HTERT RPE-1 (cell line): Measurements from ENCODE around the gene TMSB15B.
"Not testable (repeated sequence)": the region's sequence is repeated elsewhere in the genome, so short reads cannot be mapped to it uniquely, and the experiment has no call there.

Source experiments
- in situ Hi-C: fragments of 300-500 bp; cut with MboI; formaldehyde crosslinking; loops from 4 replicates; pipeline ENCODE4 v1.14.3; 2020; ENCODE audit warnings: low sequenced_read_pairs

TMSB15B gene

DNA sequence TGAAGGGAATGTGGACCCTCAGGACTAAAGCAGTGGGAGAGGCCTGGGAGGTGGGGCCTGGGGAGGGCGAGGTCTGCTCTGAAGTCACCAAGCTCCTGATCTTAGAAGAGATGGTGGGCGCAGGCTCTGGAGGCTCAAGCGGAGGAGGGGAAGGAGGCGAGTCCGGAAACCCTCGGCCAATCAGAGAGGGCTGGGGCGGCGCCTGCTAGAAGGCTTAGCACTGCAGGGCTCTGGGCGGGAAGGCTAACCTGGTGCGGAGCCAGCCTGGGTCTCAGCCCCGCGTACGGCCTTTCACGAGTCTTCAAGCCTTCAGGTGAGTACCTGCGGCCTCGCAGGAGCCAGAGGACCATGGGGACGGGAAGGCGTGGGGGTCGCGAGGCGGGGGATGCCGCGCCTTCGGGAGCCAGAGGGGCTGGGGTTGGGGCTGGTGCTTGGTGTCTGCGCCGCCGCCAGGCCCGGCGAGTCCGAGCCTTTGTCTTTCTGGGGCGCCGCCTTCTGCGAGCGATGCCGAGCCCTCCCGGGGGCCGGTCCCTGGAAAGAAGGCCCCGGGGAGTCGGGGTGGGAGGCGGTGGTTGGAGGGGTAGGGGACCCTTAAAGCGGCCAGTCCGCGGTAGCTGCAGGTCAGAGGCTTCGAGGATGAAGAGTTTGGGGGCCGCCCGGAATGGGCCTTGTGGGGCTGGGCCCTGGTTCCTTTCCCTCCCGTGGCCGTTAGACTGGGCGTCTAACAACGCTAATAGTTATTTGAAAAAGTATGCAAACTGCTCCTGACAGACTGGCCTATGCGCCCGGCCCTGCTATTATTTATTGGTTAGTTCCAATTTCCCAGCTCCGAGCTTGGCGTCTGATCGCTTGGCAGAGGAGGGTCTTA lies at the start of gene TMSB15B:
TSS of gene TMSB15B (plus strand) at position 217 of the 868 bp plus-strand sequence.
- in situ Hi-C loops = not testable (repeated sequence)

DNA sequence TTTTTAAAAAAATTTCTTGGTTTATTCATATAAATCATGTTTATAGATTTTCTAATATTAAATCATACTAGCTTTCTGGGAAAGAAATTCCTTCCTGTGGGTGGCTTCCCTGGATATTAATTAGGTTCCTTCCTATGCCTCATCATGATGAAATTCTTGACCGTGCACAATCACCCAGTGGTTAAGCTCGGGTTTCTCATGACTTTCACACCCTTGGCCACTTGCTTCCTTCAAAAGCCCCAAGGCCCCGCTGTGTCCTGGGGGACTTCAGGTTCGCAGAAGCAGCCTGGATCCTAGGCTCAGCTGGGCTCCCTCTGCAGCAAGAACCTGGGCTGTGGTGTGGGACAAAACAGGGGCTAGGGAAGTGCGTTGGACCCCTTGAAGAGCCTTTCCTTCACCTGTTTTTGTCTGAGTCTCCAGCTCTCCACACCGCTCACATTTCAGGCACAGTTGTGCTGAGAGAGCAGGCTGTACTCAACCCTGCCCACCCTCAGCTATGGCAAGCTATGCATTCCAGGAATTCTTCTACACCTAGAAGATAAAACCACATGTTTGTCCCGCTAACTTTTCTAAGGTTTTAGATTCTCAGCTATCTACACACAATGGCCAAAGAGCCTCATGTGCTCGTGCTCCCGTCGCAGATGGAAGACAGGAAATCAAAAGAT lies 48.9 kb upstream of the TMSB15B start:
- in situ Hi-C loops = no loop called here

DNA sequence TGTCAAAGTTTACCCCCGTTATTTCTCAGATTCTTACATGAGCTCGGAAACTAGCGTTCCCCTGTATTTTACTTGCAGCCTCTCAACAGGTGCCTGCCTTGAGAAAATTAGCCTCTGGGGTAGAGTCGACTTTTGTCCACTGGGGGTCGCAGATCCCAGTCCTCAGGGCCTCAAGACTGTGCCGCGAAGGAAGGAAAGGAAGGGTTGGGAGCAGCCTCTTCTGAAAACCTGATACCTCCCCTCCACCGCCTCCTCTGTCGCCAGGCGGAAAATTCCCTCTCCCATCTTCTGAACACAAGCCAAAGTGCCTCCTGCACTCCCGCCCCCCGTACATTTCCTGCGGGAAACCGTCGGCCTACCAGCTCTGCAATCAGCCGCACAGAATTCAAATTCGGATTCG lies 44.4 kb upstream of the TMSB15B start:
- in situ Hi-C loops = no loop called here

DNA sequence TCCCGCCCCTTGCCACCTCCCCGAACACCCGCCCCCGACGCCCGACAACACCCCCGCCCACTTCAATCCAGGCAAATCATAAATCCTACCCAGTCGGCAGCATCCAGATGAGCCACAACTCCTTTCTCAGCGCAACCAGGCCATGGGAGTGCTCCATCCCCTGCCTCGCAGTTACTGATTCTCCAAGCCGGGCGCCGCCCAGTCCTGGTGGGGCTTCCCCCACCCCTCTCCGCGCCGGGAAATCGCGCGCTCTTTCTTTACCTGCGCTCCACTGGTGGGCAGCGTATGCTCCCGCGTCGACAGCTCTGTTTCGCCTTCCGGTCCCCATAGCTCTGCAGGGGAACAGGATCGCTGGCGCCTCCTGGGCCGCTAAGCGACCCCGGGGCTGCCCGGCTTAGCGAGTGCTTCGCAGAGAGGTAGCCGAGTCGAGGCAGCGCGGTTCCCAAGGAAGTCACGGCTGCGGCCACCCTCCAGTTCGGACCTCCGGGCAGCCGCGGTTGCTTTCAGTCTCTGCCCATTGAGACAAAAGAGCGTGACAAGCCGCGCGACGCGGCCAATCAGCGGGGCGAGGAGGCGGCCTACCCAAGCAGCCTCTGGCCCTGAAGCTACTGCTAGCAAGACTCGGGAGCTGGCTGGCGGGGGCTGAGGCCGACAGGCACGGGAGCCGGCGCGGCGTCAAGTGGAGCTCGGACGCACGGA lies 43.7 kb upstream of the TMSB15B start:
- in situ Hi-C loops = no loop called here

DNA sequence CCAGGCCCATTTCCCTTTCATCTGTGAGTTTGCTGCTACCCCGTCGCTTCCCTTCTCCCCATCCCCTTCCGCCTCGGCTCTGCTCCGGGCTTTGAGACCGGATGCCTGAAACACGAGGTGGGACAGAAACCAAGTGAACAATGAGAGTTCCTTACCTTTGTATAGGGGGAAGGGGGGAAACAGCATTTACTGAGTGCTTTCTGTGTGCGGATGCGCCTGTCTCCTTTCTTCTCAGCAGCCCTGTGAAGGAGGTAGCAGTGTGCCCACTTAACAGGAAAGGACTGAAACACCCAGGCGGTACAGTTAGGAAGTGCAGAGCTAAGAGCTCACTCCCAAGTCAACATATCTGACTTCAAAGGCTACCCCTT lies 43.2 kb upstream of the TMSB15B start:
- in situ Hi-C loops = no loop called here

DNA sequence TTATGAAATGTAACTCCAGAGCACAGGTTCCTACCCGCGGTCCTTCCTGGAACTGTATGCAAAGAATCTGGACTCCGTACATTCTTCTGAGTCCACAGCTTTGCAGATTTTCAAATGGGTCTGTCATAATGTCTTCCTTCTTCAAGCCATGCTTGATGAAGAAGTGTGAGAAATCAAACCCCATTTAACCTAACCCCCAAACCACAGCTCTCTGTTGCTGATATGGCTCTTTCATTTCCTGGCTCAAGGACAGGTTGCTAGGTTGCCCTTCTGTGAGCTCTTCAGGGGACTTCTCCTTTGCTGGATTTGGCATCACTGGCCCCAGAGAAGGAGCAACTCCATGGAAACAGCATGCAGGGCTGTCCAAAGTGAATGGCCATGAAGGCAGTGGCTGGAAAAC lies 41.9 kb upstream of the TMSB15B start:
- in situ Hi-C loops = not testable (repeated sequence)

DNA sequence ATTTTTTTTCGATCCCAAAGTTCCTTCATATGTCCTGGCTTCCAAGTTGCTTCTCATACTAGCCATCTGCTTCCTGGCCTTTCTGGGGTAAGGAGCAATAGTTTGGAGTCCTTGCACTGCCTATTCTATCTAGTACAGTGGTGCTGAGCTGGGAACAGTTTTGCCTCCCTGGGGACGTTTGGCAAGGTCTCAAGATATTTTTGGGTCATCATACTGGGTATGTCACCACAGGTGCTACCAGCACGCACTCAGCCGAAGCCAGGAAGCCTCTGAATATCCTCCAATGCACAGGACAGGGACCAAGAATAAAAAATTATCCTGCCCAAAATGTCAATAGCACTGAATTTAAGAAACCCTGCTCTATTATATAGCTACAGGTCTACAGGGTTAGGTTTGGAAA lies 35.4 kb upstream of the TMSB15B start:
- in situ Hi-C loops = no loop called here

DNA sequence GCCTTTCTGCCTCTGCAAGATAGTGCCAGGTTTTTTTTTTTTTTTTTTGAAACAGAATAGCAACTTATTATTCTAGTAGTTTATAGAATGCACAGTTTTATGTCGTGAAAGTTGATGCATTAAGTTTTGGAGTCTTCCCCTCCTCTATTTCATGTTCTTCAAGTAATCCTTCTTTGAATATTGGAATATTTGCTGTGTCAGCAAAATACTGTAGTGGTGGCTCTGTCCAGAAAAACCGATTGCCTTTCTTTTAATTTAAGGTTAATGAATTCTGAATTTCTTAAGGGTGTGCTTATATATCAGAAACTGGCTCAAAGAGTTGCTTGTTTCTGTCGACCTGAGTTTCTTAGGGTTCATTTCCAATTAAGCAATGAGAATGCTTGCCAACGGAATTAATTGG lies 34.8 kb upstream of the TMSB15B start:
- in situ Hi-C loops = no loop called here

DNA sequence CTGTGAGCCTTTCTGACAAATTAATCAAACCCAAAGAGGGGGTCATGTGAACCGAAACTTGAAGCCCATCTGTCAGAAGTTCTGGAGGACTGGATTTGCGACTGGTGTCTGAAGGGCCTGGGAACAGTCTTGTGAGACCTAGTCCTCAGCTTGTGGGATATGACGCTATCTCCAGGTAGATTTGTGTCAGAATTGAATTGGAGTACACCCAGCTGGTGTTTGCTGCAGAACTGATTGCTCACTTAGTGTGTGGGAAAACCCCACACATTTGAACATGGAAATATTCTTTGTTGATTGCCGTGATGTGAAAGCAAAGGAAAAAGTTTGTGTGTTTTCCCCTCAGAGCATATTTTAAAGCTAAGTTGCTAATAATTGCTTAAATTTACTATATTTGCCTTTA lies 30.3 kb upstream of the TMSB15B start:
- in situ Hi-C loops = no loop called here

DNA sequence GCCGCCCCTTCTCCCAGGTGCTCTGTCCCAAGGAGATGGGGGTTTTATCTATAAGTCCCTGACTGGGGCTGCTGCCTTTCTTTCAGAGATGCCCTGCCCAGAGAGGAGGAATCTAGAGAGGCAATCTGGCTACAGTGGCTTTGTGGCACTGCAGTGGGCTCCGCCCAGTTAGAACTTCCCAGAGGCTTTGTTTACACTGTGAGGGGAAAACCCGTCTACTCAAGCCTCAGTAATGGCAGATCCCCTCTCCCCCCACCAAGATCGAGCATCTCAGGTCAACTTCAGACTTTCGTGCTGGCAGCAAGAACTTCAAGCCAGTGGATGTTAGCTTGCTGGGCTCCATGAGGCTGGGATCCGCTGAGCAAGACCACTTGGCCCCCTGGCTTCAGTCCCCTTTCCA lies 22.2 kb upstream of the TMSB15B start:
- in situ Hi-C loops = not testable (repeated sequence)

DNA sequence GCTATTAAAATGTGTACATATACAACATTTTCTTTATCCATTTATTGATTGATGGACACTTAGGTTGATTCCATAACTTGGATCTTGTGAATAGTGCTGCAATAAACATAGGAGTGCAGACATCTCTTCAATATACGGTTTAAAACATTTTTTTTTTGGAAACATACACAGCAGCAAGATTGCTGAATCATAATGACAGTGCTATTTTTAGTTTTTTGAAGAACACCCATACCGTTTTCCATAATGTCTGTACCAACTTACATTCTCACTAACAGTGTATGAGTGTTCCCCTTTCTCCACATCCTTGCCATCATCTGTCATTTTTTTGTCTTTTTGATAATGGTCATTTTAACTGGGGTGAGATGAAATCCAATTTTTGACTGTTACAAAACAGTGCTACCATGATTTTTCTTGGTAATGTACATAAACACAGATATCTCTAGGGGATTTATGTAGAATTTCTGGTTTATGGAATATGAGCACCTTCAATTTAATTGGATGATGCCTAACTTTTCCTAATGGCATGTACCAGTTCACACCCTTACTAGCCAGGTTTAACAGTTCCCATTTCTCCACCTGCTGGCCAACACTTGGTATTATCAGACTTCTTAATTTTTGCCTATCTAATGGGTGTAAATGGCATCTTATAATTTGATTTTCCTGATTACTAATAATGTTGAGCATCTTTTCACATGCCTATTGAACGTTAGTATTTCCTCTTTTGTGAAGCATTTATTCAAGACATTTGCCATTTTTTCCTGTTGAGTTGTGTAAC lies 21.0 kb upstream of the TMSB15B start:
- in situ Hi-C loops = no loop called here

DNA sequence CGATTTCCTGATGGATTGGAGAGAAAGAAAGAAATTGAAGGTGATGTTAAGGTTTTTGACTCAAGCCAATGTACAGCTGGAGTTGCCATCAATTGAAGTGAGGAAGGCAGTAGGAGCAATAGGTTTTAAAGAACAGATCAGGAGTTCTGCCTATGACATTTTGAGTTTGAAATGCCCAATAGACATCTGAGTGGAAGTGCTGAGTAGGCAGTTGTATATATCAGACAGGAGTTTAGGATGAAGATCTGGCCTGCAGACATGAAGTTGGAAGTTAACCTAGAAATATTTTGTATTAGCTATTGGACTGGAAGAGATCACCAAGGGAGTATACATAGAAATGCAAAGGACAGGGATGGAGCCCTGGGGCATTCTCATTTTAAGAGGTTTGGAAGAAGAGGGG lies 12.9 kb upstream of the TMSB15B start:
- in situ Hi-C loops = no loop called here

DNA sequence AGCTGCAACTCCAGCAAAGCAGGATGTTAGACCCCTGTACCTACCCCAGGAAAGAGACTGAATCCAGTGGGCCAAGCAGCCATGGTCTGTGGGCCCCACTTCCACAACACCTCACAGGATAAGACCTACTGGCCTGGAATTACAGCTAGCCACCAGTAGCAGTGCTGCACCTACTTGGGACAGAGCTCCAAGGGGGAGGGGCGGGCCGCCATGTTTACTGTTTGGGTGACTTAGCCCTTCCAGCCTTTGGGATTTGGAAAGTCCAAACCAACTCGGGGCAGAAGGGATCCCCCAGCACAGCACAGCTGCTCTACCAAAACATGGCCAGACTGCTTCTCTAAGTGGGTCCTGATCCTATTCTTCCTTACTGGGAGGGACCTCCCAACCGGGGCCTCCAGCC lies 9.1 kb upstream of the TMSB15B start:
- in situ Hi-C loops = no loop called here

DNA sequence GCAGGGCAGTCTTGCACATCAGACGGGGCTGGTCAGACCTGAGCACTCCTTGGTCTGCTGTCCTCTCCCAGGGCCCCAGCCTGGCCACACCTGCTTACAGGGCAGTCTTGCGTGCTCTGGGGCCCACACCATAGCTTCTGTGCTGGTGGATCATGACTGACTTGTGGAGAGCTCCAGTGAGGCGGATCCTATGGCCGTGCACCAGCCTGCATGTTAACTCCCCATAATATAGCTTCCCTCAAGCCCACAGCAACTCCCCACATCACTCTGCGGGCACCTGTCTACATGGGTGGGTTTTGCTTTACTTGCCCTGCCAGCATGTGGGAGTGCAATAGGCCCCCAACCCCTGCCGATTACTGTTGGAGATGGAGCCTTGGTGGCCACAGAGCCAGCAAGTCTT lies 8.2 kb upstream of the TMSB15B start:
- in situ Hi-C loops = no loop called here

DNA sequence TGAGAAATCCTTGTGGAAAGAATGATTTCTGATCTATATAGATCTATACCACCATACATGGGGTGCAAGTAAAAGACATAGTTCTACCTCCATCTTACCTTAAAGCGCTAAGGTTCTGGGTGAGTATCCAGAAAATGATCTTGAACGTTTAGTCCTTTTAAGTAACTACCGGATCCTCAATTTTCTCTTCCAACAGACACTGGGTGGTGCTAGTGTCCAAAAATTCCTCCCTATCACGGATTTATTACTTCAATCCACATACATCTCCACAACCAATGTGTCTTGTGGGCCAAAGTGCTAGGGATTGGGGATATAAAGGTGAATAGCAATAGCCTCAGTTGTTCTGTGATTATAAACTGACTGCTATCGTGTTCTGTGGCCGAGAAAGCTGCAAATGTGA lies 1.8 kb upstream of the TMSB15B start:
- in situ Hi-C loops = not testable (repeated sequence)

DNA sequence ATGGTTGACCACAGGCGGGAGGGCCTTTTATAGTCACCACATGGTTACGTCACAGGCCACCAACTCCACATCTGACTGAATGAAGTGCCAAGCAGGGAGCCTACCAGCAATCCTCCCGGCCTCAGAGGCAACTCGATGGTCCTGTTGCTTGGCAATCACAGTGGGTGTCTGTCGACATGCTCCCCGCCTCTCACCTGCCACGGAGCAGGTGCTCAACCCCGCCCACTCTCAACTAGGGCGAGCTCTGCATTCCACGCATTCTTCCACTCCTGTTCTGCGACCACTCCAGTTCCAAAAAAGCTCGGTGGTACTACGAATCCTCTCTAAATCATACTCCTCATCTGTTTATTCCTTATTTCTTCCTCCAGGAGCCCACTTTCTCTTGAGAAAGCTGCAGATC lies 21.1 kb downstream of the TMSB15B start:
- in situ Hi-C loops = not testable (repeated sequence)

DNA sequence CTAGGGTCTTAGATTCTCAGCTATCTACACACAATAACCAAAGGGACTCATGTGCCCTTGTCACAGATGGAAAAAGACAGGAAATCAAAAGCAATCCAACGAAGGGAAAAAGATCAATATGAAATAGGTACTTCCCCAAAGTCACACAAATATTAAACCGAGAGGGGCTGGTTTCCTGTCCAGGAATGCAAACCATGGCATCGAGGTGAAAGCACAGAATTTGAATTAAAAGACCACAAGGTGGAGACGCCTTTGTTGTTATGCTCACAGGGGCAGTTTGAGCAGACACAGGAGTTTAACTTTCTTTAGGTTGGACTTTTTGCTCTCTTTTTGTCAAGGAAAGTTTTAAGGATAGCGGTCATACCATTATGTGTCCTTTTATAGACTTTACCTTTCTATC lies 36.8 kb downstream of the TMSB15B start:
- in situ Hi-C loops = no loop called here

DNA sequence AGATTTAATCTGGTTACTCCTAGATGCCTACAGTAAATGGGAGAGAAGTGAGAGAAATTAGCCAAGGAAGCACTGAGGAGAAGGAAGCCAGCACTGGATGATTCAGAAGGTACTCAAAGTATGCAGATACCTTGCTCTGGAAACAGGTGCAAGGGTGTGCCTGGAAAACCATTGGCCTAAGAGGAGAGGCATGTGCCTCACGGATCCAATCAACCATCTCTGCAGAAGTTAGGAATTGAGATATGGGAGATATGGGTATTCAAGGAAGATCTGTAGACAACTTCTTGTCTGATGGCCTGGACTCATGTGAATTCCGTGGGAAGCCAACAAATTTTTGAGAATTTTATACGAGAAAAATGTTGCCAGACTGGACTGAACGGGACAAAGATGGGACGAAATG lies 46.4 kb downstream of the TMSB15B start:
- in situ Hi-C loops = no loop called here

DNA sequence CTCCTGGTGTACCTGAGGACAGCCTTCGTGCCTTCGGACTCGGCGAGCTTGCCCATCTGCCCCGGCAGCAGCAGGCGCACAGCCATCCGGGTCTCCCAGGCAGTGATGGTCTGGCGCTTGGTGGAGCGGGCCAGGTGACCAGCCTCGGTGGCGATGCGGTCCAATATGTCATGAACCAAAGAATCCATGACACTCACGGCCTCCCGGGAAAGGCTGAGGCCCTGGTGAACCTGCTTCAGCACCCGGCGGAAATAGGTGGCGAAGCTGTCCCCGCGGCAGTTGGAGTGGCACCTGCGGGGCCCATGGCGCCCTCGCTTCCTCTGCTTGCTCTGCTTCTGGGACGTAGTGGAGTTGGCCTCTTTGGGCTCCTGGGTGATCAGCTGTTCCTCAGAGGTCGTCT lies 50.7 kb downstream of the TMSB15B start:
- in situ Hi-C loops = no loop called here

DNA sequence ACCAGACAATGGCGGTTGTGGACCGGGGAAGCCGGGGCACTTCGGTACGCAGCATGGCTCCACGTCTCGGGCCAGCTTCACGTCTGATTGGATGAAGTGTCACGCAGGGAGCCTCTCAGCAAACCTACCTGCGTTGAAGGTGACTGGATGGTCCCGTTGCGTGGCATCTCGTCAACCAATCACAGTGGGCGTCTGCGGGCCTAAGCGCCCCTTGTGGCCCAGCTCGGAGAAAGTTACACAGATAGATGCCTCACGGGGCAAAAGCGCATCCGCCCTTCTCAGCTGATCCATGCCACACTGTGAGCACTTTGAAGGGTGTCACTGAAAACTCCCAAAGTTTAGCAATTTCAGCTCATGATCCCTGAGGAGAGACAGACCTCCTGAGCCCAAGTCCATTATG lies 51.2 kb downstream of the TMSB15B start, which contains the start of gene H2BW1:
TSS of gene H2BW1 (minus strand) at position 103 of the 400 bp plus-strand sequence. CDS start 132 bp downstream, outside the sequence.
- in situ Hi-C loops = no loop called here

DNA sequence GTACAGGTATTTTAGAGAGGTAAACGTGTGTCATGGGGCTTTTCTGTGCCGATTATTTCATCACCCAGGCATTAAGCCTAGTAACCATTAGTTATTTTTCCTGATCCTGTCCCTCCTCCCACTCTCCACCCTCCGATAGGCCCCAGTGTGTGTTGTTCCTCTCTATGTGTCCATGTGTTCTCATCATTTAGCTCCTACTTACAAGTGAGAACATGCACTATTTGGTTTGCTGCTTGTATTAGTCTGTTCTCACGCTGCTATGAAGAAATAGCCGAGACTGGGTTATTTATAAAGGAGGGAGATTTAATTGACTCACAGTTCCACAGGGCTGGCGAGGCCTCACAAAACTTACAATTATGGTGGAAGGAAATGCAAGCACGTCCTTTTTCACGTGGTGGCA lies 53.1 kb downstream of the TMSB15B start:
- in situ Hi-C loops = not testable (repeated sequence)
